ENCODE results near the gene MTOR. TPM values are rescaled to one million over a fixed set of nuclear protein-coding genes. Genes with fewer than 3 reads are reported as not detected.

The MTOR gene
- polyA plus RNA-seq, 1 of the 3 experiments (the other 2 are of a cell fraction): 20.9 TPM

DNA sequence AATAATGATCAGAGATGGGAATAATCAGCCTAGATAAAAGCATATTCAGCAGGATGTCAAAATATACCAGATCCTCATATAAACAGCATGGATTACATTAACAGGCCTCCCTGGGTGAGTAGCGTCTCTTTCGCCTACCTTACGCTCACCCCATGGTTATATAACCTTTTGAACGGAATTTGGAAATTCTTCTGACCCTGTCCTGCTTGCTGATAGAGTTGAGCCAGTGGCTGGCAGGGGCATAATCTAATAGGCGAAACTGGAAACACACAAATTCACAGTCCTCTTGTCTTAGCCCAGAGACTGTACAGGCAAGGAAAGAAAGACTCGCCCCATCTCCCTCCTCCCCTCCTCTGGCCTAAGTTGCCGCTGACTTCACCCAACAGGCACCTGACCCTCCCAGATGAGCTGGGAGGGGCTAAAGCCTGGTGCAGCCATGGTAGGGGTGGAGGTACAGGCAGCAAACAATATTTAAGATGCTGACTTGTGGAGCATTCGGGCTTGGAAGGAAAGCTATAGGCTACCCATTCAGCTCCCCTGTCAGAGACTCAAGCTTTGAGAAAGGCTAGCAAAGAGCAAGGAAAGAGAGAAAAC lies 73.4 kb downstream of the MTOR start, which contains the start of gene ANGPTL7:
Gene ANGPTL7 (plus strand): TSS at position 498 of the 594 bp plus-strand sequence. CDS start 225 bp downstream, outside the sequence.
- ChIA-PET CTCF (interaction anchor here (1.0 to 1.5 kb wide), 3 partner anchors 10 to 152 kb away, joined by 3 to 4 read pairs (median 3); no protein-coding TSS in a partner anchor), POLR2A (no interaction called here)
- TF ChIP-seq EP300 (IDR thresholded peaks at IDR 0.05; ENCODE audit: borderline replicate concordance in 1 of 2, low read depth in 1 of 2, low read length in 1 of 2) (no peak), RFX5 (IDR thresholded peaks at IDR 0.05; ENCODE audit: low read length) (no peak), TCF12 (IDR thresholded peaks at IDR 0.05) (no peak), NFIC (IDR thresholded peaks at IDR 0.05; ENCODE audit: borderline replicate concordance) (no peak), GATA2 (CRISPR knock-in tag; IDR thresholded peaks at IDR 0.05) (no peak), ELF1 (IDR thresholded peaks at IDR 0.05) (no peak), RXRA (IDR thresholded peaks at IDR 0.05; ENCODE audit: borderline replicate concordance, low read depth) (no peak), RAD21 (IDR thresholded peaks at IDR 0.05; ENCODE audit: low read length) (no peak), POLR2AphosphoS5 (IDR thresholded peaks at IDR 0.05; ENCODE audit: low read depth, low read length) (no peak)
- TF ChIP-seq, protein P1, sequence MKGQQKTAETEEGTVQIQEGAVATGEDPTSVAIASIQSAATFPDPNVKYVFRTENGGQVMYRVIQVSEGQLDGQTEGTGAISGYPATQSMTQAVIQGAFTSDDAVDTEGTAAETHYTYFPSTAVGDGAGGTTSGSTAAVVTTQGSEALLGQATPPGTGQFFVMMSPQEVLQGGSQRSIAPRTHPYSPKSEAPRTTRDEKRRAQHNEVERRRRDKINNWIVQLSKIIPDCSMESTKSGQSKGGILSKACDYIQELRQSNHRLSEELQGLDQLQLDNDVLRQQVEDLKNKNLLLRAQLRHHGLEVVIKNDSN (IDR thresholded peaks at IDR 0.05; ENCODE audit: borderline replicate concordance, low read depth): no peak
- H3K4me2 ChIP-seq: no peak within 1 kb of the TSS
- DNase-seq: no peak
- H3K27ac ChIP-seq (ENCODE audit: low read depth in 2 of 2, low read length in 1 of 2): no peak within 1 kb of the TSS
- H3K79me2 ChIP-seq (ENCODE audit: insufficient read depth): no peaks in the 10 kb centered on the region; the same call in 1 of the 2 replicates
- WGBS (ENCODE audit: low lambda C conversion rate): 96% methylated on average over 8 of the region's 8 CpGs
- H3K4me1 ChIP-seq (ENCODE audit: control insufficient read depth in 1 of 2, insufficient read depth in 2 of 2, low read depth in 1 of 2, low read length in 1 of 2): no peaks in the 10 kb centered on the region
- peaks cover 28 to 40% of the 10 kb centered on the region in 2 experiments for H3K36me3 ChIP-seq (replicated peaks in 1 of 2; ENCODE audit: control insufficient read depth in 1 of 2, insufficient read depth in 2 of 2, low read length in 1 of 2)
- H3K4me3 ChIP-seq (ENCODE audit: low read depth in 2 of 2, low read length in 1 of 2): no peak within 1 kb of the TSS
- no peak within 1 kb of the TSS for H2AFZ ChIP-seq (ENCODE audit: low read depth)
- no peaks in the 10 kb centered on the region for H3F3A ChIP-seq (replicated peaks; ENCODE audit: insufficient read depth)
- H4K20me1 ChIP-seq (ENCODE audit: insufficient read depth): no peaks in the 10 kb centered on the region
- no peaks in the 10 kb centered on the region for H3K9me3 ChIP-seq
- H3K9me2 ChIP-seq: no peaks in the 10 kb centered on the region
- H3K9ac ChIP-seq: no peak within 1 kb of the TSS
- no peaks in the 10 kb centered on the region for H3K27me3 ChIP-seq (ENCODE audit: insufficient read depth)

DNA sequence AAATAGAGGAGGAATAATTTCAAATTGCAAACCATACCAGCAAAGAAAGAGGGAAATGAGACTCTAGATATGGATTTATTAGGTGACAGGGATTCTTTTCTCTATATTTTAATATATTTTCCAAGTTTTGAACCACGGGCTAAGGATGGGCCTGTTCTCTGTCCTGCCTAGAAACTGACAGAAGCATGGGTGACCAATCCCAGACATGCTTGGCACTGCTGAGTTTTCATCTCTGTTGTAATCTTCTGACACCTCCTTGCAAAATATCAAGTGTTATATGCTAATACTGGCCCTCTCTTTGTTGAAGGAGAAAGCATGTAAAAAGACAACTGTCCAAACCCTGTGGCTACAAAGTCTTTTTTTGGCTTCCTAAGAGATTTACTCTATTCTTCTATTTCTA lies 74.0 kb downstream of the MTOR start:
- ChIA-PET CTCF (interaction anchor here (0.7 to 2.1 kb wide), 2 partner anchors 10 to 53 kb away, joined by 3 to 5 read pairs; no protein-coding TSS in a partner anchor), POLR2A (no interaction called here)
- no peak overlapping the region for H3K4me2 ChIP-seq
- no peaks in the 10 kb centered on the region for H3K9me2 ChIP-seq
- no peak overlapping the region for H3K9ac ChIP-seq
- H3K4me1 ChIP-seq (ENCODE audit: control insufficient read depth in 1 of 2, insufficient read depth in 2 of 2, low read depth in 1 of 2, low read length in 1 of 2): no peaks in the 10 kb centered on the region
- no peak overlapping the region for H3K4me3 ChIP-seq (ENCODE audit: low read depth in 2 of 2, low read length in 1 of 2)
- H3F3A ChIP-seq (replicated peaks; ENCODE audit: insufficient read depth): peaks cover 1% of the 10 kb centered on the region
- H3K36me3 ChIP-seq (replicated peaks in 1 of 2; ENCODE audit: control insufficient read depth in 1 of 2, insufficient read depth in 2 of 2, low read length in 1 of 2): peaks cover 33 to 38% of the 10 kb centered on the region in 2 experiments
- H4K20me1 ChIP-seq (ENCODE audit: insufficient read depth): no peaks in the 10 kb centered on the region
- H3K27me3 ChIP-seq (ENCODE audit: insufficient read depth): no peaks in the 10 kb centered on the region
- no peak for DNase-seq
- H3K79me2 ChIP-seq (ENCODE audit: insufficient read depth): no peaks in the 10 kb centered on the region; the same call in 1 of the 2 replicates
- TF ChIP-seq RFX5 (IDR thresholded peaks at IDR 0.05; ENCODE audit: low read length): peak; percentile 95
- TF ChIP-seq TCF12 (IDR thresholded peaks at IDR 0.05): no peak
- WGBS (ENCODE audit: low lambda C conversion rate): 85% methylated on average over 1 of the region's 1 CpG
- H3K9me3 ChIP-seq: no peaks in the 10 kb centered on the region
- no peak overlapping the region for H3K27ac ChIP-seq (ENCODE audit: low read depth in 2 of 2, low read length in 1 of 2)
- H2AFZ ChIP-seq (ENCODE audit: low read depth): no peak overlapping the region

DNA sequence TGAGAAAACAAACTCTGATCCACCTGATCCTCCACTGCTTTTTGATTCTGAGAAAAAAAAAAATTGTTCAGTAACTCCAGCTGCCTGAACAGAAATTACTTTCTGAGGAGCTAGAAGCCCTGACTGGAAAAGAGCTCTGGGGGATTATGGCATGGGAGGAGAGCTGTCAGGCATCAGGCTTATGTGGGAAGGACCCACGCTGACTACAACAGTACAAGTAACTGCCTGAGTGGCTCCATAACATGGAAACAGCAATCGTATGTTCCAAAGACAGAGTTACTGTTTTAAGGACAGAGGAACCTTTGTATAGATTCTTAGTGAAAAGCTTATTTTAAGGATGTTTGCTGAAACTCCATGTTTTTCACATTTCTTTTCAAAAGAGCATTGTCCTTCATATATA lies 74.4 kb downstream of the MTOR start:
- H3K4me2 ChIP-seq: no peak overlapping the region

More for the DNA sequence above, 74.4 kb downstream of the MTOR start:
- TF ChIP-seq EZH2phosphoT487 (IDR thresholded peaks at IDR 0.05; ENCODE audit: borderline replicate concordance, low read depth): no peak
- no peak for TF ChIP-seq EP300 (IDR thresholded peaks at IDR 0.05; ENCODE audit: borderline replicate concordance in 1 of 2, low read depth in 1 of 2, low read length in 1 of 2)
- no peak for TF ChIP-seq FOSL2 (IDR thresholded peaks at IDR 0.05; ENCODE audit: borderline replicate concordance, low read depth)
- TF ChIP-seq RXRA (IDR thresholded peaks at IDR 0.05; ENCODE audit: borderline replicate concordance, low read depth): no peak
- TF ChIP-seq, protein P2, sequence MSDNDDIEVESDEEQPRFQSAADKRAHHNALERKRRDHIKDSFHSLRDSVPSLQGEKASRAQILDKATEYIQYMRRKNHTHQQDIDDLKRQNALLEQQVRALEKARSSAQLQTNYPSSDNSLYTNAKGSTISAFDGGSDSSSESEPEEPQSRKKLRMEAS (IDR thresholded peaks at IDR 0.05; ENCODE audit: low read depth): no peak
- TF ChIP-seq POLR2AphosphoS5 (IDR thresholded peaks at IDR 0.05; ENCODE audit: low read depth, low read length): no peak
- no peak for TF ChIP-seq NRF1 (IDR thresholded peaks at IDR 0.05; ENCODE audit: low read depth, low read length)
- no peak for TF ChIP-seq TAF1 (IDR thresholded peaks at IDR 0.05; ENCODE audit: borderline replicate concordance, low read depth, low read length)
- no peak for TF ChIP-seq ELF1 (IDR thresholded peaks at IDR 0.05)
- TF ChIP-seq JUND (IDR thresholded peaks at IDR 0.05): no peak
- no peak for TF ChIP-seq NFIC (IDR thresholded peaks at IDR 0.05; ENCODE audit: borderline replicate concordance)
- H3K4me3 ChIP-seq (ENCODE audit: low read depth in 2 of 2, low read length in 1 of 2): no peak overlapping the region
- H4K20me1 ChIP-seq (ENCODE audit: insufficient read depth): no peaks in the 10 kb centered on the region
- POLR2A ChIA-PET: no interaction called here
- CTCF ChIA-PET: interaction anchor here (0.7 to 2.1 kb wide), 3 partner anchors 9 to 54 kb away, joined by 3 to 5 read pairs (median 3); no protein-coding TSS in a partner anchor
- no peak for DNase-seq
- no peak overlapping the region for H2AFZ ChIP-seq (ENCODE audit: low read depth)
- H3K4me1 ChIP-seq (ENCODE audit: control insufficient read depth in 1 of 2, insufficient read depth in 2 of 2, low read depth in 1 of 2, low read length in 1 of 2): no peaks in the 10 kb centered on the region
- H3K36me3 ChIP-seq (replicated peaks in 1 of 2; ENCODE audit: control insufficient read depth in 1 of 2, insufficient read depth in 2 of 2, low read length in 1 of 2): peaks cover 33 to 38% of the 10 kb centered on the region in 2 experiments
- no peaks in the 10 kb centered on the region for H3K27me3 ChIP-seq (ENCODE audit: insufficient read depth)
- H3K9me3 ChIP-seq: no peaks in the 10 kb centered on the region
- H3K79me2 ChIP-seq (ENCODE audit: insufficient read depth): no peaks in the 10 kb centered on the region; the same call in 1 of the 2 replicates
- 100% methylated on average over 2 of the region's 2 CpGs for WGBS (ENCODE audit: low lambda C conversion rate)
- no peak overlapping the region for H3K9ac ChIP-seq
- H3K27ac ChIP-seq (ENCODE audit: low read depth in 2 of 2, low read length in 1 of 2): no peak overlapping the region
- peaks cover 6% of the 10 kb centered on the region for H3F3A ChIP-seq (replicated peaks; ENCODE audit: insufficient read depth)
- H3K9me2 ChIP-seq: no peaks in the 10 kb centered on the region
